ENCODE measurements around the gene CUEDC1.

Gene CUEDC1

GRCh38 chr17:57838857-57839570 lies 116.2 kb downstream of the CUEDC1 start:
- H3K4me1 ChIP-seq (ENCODE audit: insufficient read depth, low read length) = no peaks in the 10 kb centered on the region
- H3K9ac ChIP-seq (ENCODE audit: low read depth, low read length) = no peak overlapping the region
- H3K9me3 ChIP-seq (ENCODE audit: insufficient read depth, low read length, severe bottlenecking) = no peaks in the 10 kb centered on the region
- no peak overlapping the region for H3K4me3 ChIP-seq (ENCODE audit: low read depth in 1 of 2, low read length in 2 of 2)
- no peak overlapping the region for H2AFZ ChIP-seq (ENCODE audit: low read depth, low read length)
- peaks cover 50% of the 10 kb centered on the region for H3K36me3 ChIP-seq (ENCODE audit: insufficient read depth, low read length)
- H3K4me2 ChIP-seq (ENCODE audit: insufficient read depth, low read length) = no peak overlapping the region
- no peak for TF ChIP-seq CTCF (IDR thresholded peaks at IDR 0.05; ENCODE audit: borderline replicate concordance, extremely low read depth, low read length, poor library complexity, severe bottlenecking)
- no peak for TF ChIP-seq EZH2 (IDR thresholded peaks at IDR 0.05; ENCODE audit: borderline replicate concordance, low read depth, low read length, severe bottlenecking)
- ATAC-seq (ENCODE audit: insufficient read depth, low read depth) (no peak), DNase-seq (no peak)
- no peaks in the 10 kb centered on the region; the same call in 1 of the 2 replicates for H4K20me1 ChIP-seq (ENCODE audit: insufficient read depth, low read length)
- no peaks in the 10 kb centered on the region for H3K27me3 ChIP-seq (ENCODE audit: insufficient read depth, low read length, poor library complexity)
- no peak overlapping the region for H3K27ac ChIP-seq (ENCODE audit: low read length)
- H3K79me2 ChIP-seq (ENCODE audit: insufficient read depth, low read length) = peaks cover 20% of the 10 kb centered on the region

GRCh38 chr17:57838453-57838852 lies 116.8 kb downstream of the CUEDC1 start:
- no peaks in the 10 kb centered on the region for H3K27me3 ChIP-seq (ENCODE audit: insufficient read depth, low read length, poor library complexity)
- peaks cover 1% of the 10 kb centered on the region for H3K4me1 ChIP-seq (ENCODE audit: insufficient read depth, low read length)
- no peaks in the 10 kb centered on the region for H3K9me3 ChIP-seq (ENCODE audit: insufficient read depth, low read length, severe bottlenecking)
- H3K9ac ChIP-seq (ENCODE audit: low read depth, low read length) = no peak overlapping the region
- ATAC-seq (ENCODE audit: insufficient read depth, low read depth) = no peak
- no peak for DNase-seq
- peaks cover 47% of the 10 kb centered on the region for H3K36me3 ChIP-seq (ENCODE audit: insufficient read depth, low read length)
- TF ChIP-seq CTCF (IDR thresholded peaks at IDR 0.05; ENCODE audit: borderline replicate concordance, extremely low read depth, low read length, poor library complexity, severe bottlenecking) (no peak), EZH2 (IDR thresholded peaks at IDR 0.05; ENCODE audit: borderline replicate concordance, low read depth, low read length, severe bottlenecking) (no peak)
- peaks cover 18% of the 10 kb centered on the region for H3K79me2 ChIP-seq (ENCODE audit: insufficient read depth, low read length)
- no peak overlapping the region for H2AFZ ChIP-seq (ENCODE audit: low read depth, low read length)
- no peak overlapping the region for H3K27ac ChIP-seq (ENCODE audit: low read length)
- no peak overlapping the region for H3K4me2 ChIP-seq (ENCODE audit: insufficient read depth, low read length)
- H3K4me3 ChIP-seq (ENCODE audit: low read depth in 1 of 2, low read length in 2 of 2) = no peak overlapping the region
- H4K20me1 ChIP-seq (ENCODE audit: insufficient read depth, low read length) = no peaks in the 10 kb centered on the region; the same call in 1 of the 2 replicates

GRCh38 chr17:57835333-57835900 lies 119.8 kb downstream of the CUEDC1 start:
- Histone ChIP-seq H3K27ac (ENCODE audit: low read length) (no peak overlapping the region), H3K4me2 (ENCODE audit: insufficient read depth, low read length) (no peak overlapping the region), H4K20me1 (ENCODE audit: insufficient read depth, low read length) (no peaks in the 10 kb centered on the region; the same call in 1 of the 2 replicates), H3K36me3 (ENCODE audit: insufficient read depth, low read length) (peaks cover 26% of the 10 kb centered on the region), H3K4me1 (ENCODE audit: insufficient read depth, low read length) (peaks cover 9% of the 10 kb centered on the region), H3K27me3 (ENCODE audit: insufficient read depth, low read length, poor library complexity) (no peaks in the 10 kb centered on the region), H2AFZ (ENCODE audit: low read depth, low read length) (no peak overlapping the region), H3K79me2 (ENCODE audit: insufficient read depth, low read length) (no peaks in the 10 kb centered on the region), H3K9ac (ENCODE audit: low read depth, low read length) (no peak overlapping the region), H3K4me3 (ENCODE audit: low read depth in 1 of 2, low read length in 2 of 2) (no peak overlapping the region), H3K9me3 (ENCODE audit: insufficient read depth, low read length, severe bottlenecking) (no peaks in the 10 kb centered on the region)
- TF ChIP-seq EZH2 (IDR thresholded peaks at IDR 0.05; ENCODE audit: borderline replicate concordance, low read depth, low read length, severe bottlenecking) (no peak), CTCF (IDR thresholded peaks at IDR 0.05; ENCODE audit: borderline replicate concordance, extremely low read depth, low read length, poor library complexity, severe bottlenecking) (no peak)
- DNase-seq (no peak), ATAC-seq (ENCODE audit: insufficient read depth, low read depth) (no peak)

Data from DND-41 (cell line).